ENCODE results near the gene PLXNA1. TPM values are rescaled to one million over a fixed set of nuclear protein-coding genes. Genes with fewer than 3 reads are reported as not detected.

PLXNA1 gene
- total RNA-seq, 1 donor from 2014 or later = 26.4 TPM

- Histone ChIP-seq H3K4me1 (peaks cover 69% of the 10 kb centered on the region), H3K27ac (replicated peaks) (no peak overlapping the region), H3K4me3 (no peak overlapping the region), H3K36me3 (no peaks in the 10 kb centered on the region), H3K27me3 (ENCODE audit: low read depth) (no peaks in the 10 kb centered on the region), H3K9me3 (replicated peaks) (no peaks in the 10 kb centered on the region)
- intact Hi-C loops (cut with micrococcal nuclease) = no loop called here
- TF ChIP-seq, protein P1, sequence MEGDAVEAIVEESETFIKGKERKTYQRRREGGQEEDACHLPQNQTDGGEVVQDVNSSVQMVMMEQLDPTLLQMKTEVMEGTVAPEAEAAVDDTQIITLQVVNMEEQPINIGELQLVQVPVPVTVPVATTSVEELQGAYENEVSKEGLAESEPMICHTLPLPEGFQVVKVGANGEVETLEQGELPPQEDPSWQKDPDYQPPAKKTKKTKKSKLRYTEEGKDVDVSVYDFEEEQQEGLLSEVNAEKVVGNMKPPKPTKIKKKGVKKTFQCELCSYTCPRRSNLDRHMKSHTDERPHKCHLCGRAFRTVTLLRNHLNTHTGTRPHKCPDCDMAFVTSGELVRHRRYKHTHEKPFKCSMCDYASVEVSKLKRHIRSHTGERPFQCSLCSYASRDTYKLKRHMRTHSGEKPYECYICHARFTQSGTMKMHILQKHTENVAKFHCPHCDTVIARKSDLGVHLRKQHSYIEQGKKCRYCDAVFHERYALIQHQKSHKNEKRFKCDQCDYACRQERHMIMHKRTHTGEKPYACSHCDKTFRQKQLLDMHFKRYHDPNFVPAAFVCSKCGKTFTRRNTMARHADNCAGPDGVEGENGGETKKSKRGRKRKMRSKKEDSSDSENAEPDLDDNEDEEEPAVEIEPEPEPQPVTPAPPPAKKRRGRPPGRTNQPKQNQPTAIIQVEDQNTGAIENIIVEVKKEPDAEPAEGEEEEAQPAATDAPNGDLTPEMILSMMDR (IDR thresholded peaks at IDR 0.05; ENCODE audit: borderline replicate concordance) = no peak
- DNase-seq = no peak
These were observed 17.8 kb downstream of the PLXNA1 start for GRCh38 chr3:127000761-127001160.

GRCh38 chr3:127001486-127002194, 18.7 kb downstream of the PLXNA1 start:
- Histone ChIP-seq H3K36me3 (no peaks in the 10 kb centered on the region), H3K4me1 (peaks cover 60% of the 10 kb centered on the region), H3K27me3 (ENCODE audit: low read depth) (no peaks in the 10 kb centered on the region), H3K4me3 (peak overlapping the region; percentile 40), H3K27ac (replicated peaks) (peak overlapping the region; percentile 70), H3K9me3 (replicated peaks) (no peaks in the 10 kb centered on the region)
- DNase-seq = no peak
- TF ChIP-seq, protein P1 (IDR thresholded peaks at IDR 0.05; ENCODE audit: borderline replicate concordance) = no peak
- intact Hi-C loops (cut with micrococcal nuclease) = no loop called here

GRCh38 chr3:127002195-127003174, 19.6 kb downstream of the PLXNA1 start:
- intact Hi-C loops (cut with micrococcal nuclease) = no loop called here
- peak overlapping the region; percentile 40 for H3K4me3 ChIP-seq

GRCh38 chr3:127003175-127003555, 20.2 kb downstream of the PLXNA1 start:
- intact Hi-C loops (cut with micrococcal nuclease) = no loop called here
- H3K27me3 ChIP-seq (ENCODE audit: low read depth) = no peaks in the 10 kb centered on the region
- DNase-seq = no peak
- H3K27ac ChIP-seq (replicated peaks) = no peak overlapping the region
- H3K9me3 ChIP-seq (replicated peaks) = no peaks in the 10 kb centered on the region
- no peaks in the 10 kb centered on the region for H3K36me3 ChIP-seq
- TF ChIP-seq, protein P1 (IDR thresholded peaks at IDR 0.05; ENCODE audit: borderline replicate concordance) = no peak
- H3K4me3 ChIP-seq = no peak overlapping the region
- peaks cover 50% of the 10 kb centered on the region for H3K4me1 ChIP-seq

More at GRCh38 chr3:127002195-127003174, 19.6 kb downstream of the PLXNA1 start:
- TF ChIP-seq, protein P1 (IDR thresholded peaks at IDR 0.05; ENCODE audit: borderline replicate concordance) = peak; percentile 58
- peak; percentile 90 for DNase-seq
- Histone ChIP-seq H3K9me3 (replicated peaks) (no peaks in the 10 kb centered on the region), H3K27me3 (ENCODE audit: low read depth) (no peaks in the 10 kb centered on the region), H3K4me1 (peaks cover 52% of the 10 kb centered on the region), H3K27ac (replicated peaks) (peak overlapping the region; percentile 70), H3K36me3 (no peaks in the 10 kb centered on the region)

DNA sequence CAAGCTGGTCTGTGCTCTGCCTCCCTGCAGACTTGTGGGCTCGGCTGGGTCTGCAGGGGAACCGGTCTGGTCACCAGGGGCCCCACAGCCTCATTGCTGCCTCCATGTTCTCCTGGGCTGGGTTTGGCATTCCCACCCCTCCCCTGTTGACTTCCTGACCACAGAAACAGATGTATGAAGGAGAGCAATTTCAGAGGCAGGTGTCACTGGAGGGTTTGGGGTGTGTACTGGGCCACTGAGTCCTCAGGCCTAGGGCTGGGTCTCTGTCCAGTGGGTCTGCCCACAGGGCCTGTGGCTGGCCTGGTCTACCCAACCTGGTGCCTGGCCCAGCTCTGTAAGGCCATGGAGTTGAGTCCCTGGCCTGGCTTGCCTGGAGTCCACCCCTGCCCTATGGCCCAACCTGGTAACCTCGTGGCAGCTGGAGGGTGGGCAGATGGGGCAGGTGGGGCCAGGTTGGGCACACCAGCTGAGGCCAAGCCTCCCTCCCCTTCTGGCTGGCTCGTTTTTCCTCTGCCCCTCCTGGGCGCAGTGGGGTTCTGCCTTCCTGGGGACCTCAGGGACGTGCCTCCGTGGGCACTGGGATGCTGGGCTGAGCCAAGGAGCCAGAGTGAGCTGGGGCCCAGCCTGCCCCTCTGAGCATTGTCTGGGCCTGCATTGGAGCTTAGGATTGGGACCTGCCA, 20.8 kb downstream of the PLXNA1 start:
- TF ChIP-seq, protein P1 (IDR thresholded peaks at IDR 0.05; ENCODE audit: borderline replicate concordance) = no peak
- no peaks in the 10 kb centered on the region for H3K36me3 ChIP-seq
- no peak overlapping the region for H3K4me3 ChIP-seq
- no peak for DNase-seq
- no peak overlapping the region for H3K27ac ChIP-seq (replicated peaks)
- peaks cover 50% of the 10 kb centered on the region for H3K4me1 ChIP-seq
- intact Hi-C loops (cut with micrococcal nuclease) = no loop called here
- H3K27me3 ChIP-seq (ENCODE audit: low read depth) = no peaks in the 10 kb centered on the region
- H3K9me3 ChIP-seq (replicated peaks) = no peaks in the 10 kb centered on the region
